ENCODE data around the gene FSCB.
"Not testable (repeated sequence)": the region's sequence is repeated elsewhere in the genome, so short reads cannot be mapped to it uniquely, and the experiment has no call there.

FSCB gene, protein sequence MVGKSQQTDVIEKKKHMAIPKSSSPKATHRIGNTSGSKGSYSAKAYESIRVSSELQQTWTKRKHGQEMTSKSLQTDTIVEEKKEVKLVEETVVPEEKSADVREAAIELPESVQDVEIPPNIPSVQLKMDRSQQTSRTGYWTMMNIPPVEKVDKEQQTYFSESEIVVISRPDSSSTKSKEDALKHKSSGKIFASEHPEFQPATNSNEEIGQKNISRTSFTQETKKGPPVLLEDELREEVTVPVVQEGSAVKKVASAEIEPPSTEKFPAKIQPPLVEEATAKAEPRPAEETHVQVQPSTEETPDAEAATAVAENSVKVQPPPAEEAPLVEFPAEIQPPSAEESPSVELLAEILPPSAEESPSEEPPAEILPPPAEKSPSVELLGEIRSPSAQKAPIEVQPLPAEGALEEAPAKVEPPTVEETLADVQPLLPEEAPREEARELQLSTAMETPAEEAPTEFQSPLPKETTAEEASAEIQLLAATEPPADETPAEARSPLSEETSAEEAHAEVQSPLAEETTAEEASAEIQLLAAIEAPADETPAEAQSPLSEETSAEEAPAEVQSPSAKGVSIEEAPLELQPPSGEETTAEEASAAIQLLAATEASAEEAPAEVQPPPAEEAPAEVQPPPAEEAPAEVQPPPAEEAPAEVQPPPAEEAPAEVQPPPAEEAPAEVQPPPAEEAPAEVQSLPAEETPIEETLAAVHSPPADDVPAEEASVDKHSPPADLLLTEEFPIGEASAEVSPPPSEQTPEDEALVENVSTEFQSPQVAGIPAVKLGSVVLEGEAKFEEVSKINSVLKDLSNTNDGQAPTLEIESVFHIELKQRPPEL

GRCh38 chr14:44507183-44507582, at the start of gene FSCB:
Gene FSCB (minus strand): TSS chr14:44507283. CDS start chr14:44506987, 296 bp downstream.
- no peak for DNase-seq

DNA sequence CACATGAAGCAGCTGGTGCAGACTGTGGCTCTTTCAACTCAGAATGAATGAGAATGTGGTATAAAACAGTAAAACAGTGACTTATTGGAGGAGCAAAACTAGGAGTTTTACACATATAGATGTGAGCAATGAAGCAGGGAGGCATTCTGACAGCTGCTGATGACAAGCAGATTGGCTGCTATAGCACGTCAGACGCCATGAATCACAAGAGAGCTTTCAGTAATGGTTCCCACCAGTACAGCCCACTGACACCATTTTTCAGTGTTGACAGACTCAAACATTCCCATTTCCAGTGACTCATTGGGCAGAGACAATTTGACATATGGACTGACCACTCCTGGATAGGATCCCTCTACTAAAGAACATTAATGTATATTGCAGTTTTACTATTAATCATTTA, 24.6 kb upstream of the FSCB start:
- DNase-seq, result no peak

- DNase-seq, result no peak
These were observed 23.4 kb upstream of the FSCB start for GRCh38 chr14:44530475-44530874.

DNA sequence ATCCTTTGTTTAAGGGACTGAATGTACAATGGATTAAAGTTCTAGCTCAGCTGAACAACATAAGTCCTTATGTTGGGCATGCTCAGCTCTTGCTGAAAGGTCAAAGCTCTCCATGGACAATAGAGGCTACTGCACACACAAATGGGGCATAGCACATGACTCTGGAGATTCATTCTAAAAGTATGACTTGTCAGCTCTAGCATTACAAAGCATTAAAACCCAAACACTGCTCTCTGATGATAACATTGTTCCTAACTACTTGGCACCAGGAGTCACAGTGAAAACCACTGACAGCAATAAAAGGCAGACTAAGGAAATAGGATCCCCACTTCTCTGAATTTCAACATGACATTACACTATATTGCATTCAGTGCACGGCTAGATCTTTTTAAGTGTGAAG, 21.9 kb upstream of the FSCB start:
- no peak for DNase-seq

DNA sequence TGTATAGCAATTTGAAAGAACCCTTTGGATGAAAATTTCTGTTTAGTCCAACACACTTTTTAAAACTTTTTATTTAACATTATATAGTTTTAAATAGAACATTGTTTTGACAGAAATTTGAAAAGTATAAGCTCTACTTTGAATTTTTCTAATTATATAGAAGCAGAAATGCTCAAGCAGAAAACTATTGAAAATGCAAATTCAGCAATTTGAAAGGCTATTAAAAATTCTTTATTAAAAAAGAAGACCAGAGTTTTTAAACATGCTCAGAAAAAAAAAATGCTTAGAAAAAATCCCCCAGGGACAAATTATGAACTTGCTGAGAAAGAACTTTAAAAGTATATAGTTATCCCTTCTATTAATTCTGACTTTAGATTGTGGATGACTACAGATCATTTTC, 21.1 kb upstream of the FSCB start:
- DNase-seq, result no peak

- no peak for DNase-seq
These were observed 18.2 kb upstream of the FSCB start for GRCh38 chr14:44525237-44525636.

GRCh38 chr14:44515668-44516067, 8.6 kb upstream of the FSCB start:
- not testable (repeated sequence) for DNase-seq

DNA sequence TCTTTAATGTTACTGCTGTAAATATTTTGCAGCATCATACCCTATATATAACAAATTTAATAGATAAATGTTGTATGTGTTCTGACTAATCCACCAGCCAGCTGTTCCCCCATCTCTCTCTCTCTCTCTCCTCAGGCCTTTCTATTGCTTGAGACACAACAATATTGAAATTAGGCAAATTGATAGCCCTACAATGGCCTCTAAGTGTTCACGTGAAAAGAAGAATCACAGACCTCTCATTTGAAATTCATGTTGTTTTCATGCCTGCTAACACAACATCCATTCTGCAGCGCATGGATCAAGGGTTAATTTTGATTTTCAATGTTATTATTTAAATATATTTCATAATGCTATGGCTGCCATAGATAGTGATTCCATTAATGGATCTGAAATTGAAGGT, 1.8 kb upstream of the FSCB start:
- DNase-seq, result no peak

GRCh38 chr14:44505588-44505987, 1.5 kb downstream of the FSCB start:
- no peak for DNase-seq

- DNase-seq, result no peak
These were observed 9.9 kb downstream of the FSCB start for GRCh38 chr14:44497148-44497547.

- no peak for DNase-seq
These were observed 12.9 kb downstream of the FSCB start for GRCh38 chr14:44494137-44494536.

- DNase-seq, result no peak
These were observed 16.1 kb downstream of the FSCB start for GRCh38 chr14:44490966-44491365.

GRCh38 chr14:44477953-44478352, 29.1 kb downstream of the FSCB start:
- DNase-seq, result no peak

GRCh38 chr14:44468771-44469170, 38.3 kb downstream of the FSCB start:
- no peak for DNase-seq

- no peak for DNase-seq
These were observed 43.6 kb downstream of the FSCB start for GRCh38 chr14:44463356-44464004.

DNA sequence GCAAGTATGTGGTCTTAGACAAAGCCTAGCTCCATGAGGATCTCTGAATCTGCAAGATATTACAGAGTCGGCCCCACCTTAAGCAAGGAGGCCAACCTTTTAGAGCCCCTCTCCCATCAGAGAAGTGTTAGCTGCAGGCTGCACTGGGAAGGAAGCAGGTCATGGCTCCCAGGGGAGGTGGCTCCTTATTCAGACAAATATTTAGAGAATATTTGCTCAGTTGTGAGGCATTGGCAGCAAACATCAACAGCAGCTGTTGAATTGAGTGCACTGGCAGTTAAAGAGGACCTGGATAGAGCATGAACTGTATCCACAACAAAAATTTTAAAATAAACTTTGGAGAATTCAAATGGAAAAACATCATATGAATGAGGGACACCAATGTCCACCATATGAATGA, 44.7 kb downstream of the FSCB start:
- DNase-seq, result no peak

DNA sequence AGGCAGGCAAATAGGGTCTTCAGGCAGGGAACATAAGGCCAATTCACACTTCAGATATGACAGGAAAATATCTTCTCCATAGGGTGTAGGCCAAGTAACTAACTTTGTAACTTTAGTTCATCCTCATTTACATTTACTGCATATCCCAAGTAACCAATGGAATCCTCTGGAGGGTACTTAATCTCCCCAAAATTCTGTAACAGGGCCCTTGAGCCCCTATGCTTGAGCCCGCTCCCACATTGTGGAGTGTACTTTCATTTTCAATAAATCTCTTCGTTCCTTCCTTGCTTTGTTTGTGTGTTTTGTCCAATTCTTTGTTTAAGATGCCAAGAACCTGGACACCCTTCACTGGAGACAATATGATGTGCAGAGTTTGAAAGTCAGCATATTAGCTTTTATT, 45.3 kb downstream of the FSCB start:
- no peak for DNase-seq

Measured in activated CD4-positive, CD25-positive, alpha-beta regulatory T cell treated with anti-CD3 and anti-CD28 coated beads, Interleukin-2, amount 50 U/mL, for 72 hours (primary cell).